HL-60 (cell line): Measurements from ENCODE around the gene C20orf202.
"Not testable (repeated sequence)": the region's sequence is repeated elsewhere in the genome, so short reads cannot be mapped to it uniquely, and the experiment has no call there.

Experiments
- DNase-seq, 2 experiments: peaks; one replicate each; pipeline ENCODE4 v3.0.0-alpha.2; 2010 to 2020; ENCODE audit warnings: low read depth in 1 of 2, low spot score in 1 of 2
- H3K27ac ChIP-seq: fragments of 250-450 bp; sonication (Bioruptor Pico); replicated peaks from 2 replicates; pipeline ENCODE4 v1.5.1; 2020; ENCODE audit warnings: mild to moderate bottlenecking, moderate library complexity
- H3K27me3 ChIP-seq: fragments of 250-450 bp; sonication (Bioruptor Pico); 2 replicates; pipeline ENCODE4 v1.5.1; 2021; ENCODE audit warnings: mild to moderate bottlenecking, moderate library complexity; ENCODE audit not compliant: insufficient read depth, poor library complexity, severe bottlenecking
- H3K4me3 ChIP-seq: replicated peaks from 2 replicates; pipeline ENCODE4 v1.5.1; 2011; ENCODE audit warnings: mild to moderate bottlenecking, control low read depth, low read length; ENCODE audit not compliant: insufficient read depth
- CTCF ChIP-seq: IDR thresholded peaks from one replicate; pipeline ENCODE4 v1.5.1; 2011; ENCODE audit warnings: low read length, control low read depth, inconsistent platforms; ENCODE audit not compliant: insufficient read depth
- GABPA ChIP-seq: IDR thresholded peaks from 2 replicates; pipeline ENCODE4 v1.6.1; 2012; ENCODE audit warnings: low read depth
- POLR2AphosphoS5 ChIP-seq: IDR thresholded peaks from 2 replicates; pipeline ENCODE4 v1.6.1; 2012; ENCODE audit warnings: low read depth
- REST ChIP-seq: IDR thresholded peaks from 2 replicates; pipeline ENCODE4 v1.6.1; 2012; ENCODE audit warnings: low read depth; ENCODE audit not compliant: insufficient replicate concordance
- SPI1 ChIP-seq: IDR thresholded peaks from 2 replicates; pipeline ENCODE4 v1.6.1; 2012; ENCODE audit warnings: low read depth, mild to moderate bottlenecking, borderline replicate concordance

The C20orf202 gene

GRCh38 chr20:1247689-1248088 lies 44.4 kb downstream of the C20orf202 start:
- no peak overlapping the region for H3K4me3 ChIP-seq
- H3K27me3 ChIP-seq = peaks cover 5% of the 10 kb centered on the region
- DNase-seq = no peak
- no peak for TF ChIP-seq REST
- no peak for TF ChIP-seq SPI1
- no peak for TF ChIP-seq GABPA
- no peak for TF ChIP-seq POLR2AphosphoS5
- TF ChIP-seq CTCF = no peak
- no peak overlapping the region for H3K27ac ChIP-seq

- not testable (repeated sequence) for H3K4me3 ChIP-seq, H3K27ac ChIP-seq, DNase-seq
- H3K27me3 ChIP-seq = peaks cover 19% of the 10 kb centered on the region
These were observed 47.0 kb downstream of the C20orf202 start for GRCh38 chr20:1250282-1250681.

GRCh38 chr20:1252416-1252815 lies 49.2 kb downstream of the C20orf202 start:
- no peak overlapping the region for H3K27ac ChIP-seq
- H3K4me3 ChIP-seq = no peak overlapping the region
- TF ChIP-seq GABPA = no peak
- no peak for TF ChIP-seq POLR2AphosphoS5
- TF ChIP-seq SPI1 = no peak
- TF ChIP-seq CTCF = no peak
- no peak for TF ChIP-seq REST
- H3K27me3 ChIP-seq = peaks cover 19% of the 10 kb centered on the region
- DNase-seq = no peak

- no peak for DNase-seq
These were observed 51.0 kb downstream of the C20orf202 start for GRCh38 chr20:1254254-1254653.

More at GRCh38 chr20:1254254-1254653, 51.0 kb downstream of the C20orf202 start:
- peaks cover 19% of the 10 kb centered on the region for H3K27me3 ChIP-seq
- no peak overlapping the region for H3K27ac ChIP-seq
- TF ChIP-seq POLR2AphosphoS5 = no peak
- TF ChIP-seq SPI1 = no peak
- no peak for TF ChIP-seq REST
- no peak for TF ChIP-seq CTCF
- no peak for TF ChIP-seq GABPA
- H3K4me3 ChIP-seq = no peak overlapping the region
